ENCODE measurements around the gene OR6M1. TPM values are rescaled to one million over a fixed set of nuclear protein-coding genes. Genes with fewer than 3 reads are reported as not detected.

Gene OR6M1
- polyA plus RNA-seq, 1 experiment, result not detected

DNA sequence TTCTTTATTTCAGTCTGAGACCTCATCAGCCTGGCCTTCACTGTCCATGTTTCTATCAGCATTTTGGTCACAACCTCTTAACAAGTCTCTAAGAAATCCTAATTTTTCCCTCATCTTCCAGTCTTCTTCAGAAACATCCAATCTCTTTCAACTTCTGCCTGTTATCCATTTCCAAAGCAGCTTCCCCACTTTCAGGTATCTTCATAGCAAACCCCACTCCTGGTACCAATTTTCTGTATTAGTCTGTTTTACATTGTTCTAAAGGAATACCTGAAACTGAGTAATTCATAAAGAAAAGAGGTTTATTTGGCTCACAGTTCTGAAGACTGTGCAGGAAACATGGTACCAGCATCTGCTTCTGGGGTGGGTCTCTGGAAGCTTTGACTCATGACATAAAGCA, 43.7 kb downstream of the OR6M1 start:
- no peaks in the 10 kb centered on the region for H3K27me3 ChIP-seq (ENCODE audit: control insufficient read depth, insufficient read depth, low read length)
- CTCF ChIA-PET, result no interaction called here

DNA sequence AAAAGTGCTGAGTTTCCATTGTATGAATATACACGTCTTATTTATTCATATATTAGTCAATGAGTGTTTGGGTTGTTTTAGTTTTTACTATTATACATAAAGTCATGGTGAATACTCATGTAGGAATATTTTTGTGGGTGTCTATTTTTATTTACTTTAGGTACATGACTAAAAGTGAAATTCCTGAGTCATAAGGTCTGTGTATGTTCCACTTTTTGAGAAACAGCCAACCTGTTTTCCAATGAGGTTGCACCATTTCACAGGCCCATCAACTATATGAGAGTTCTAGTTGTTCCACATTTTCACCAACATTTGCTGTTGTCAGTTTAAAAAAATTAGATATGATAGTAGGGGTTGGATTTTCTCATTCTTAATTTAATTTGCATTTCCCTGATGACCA, 45.3 kb downstream of the OR6M1 start:
- no peaks in the 10 kb centered on the region for H3K27me3 ChIP-seq (ENCODE audit: control insufficient read depth, insufficient read depth, low read length)
- TF ChIP-seq, protein P1, sequence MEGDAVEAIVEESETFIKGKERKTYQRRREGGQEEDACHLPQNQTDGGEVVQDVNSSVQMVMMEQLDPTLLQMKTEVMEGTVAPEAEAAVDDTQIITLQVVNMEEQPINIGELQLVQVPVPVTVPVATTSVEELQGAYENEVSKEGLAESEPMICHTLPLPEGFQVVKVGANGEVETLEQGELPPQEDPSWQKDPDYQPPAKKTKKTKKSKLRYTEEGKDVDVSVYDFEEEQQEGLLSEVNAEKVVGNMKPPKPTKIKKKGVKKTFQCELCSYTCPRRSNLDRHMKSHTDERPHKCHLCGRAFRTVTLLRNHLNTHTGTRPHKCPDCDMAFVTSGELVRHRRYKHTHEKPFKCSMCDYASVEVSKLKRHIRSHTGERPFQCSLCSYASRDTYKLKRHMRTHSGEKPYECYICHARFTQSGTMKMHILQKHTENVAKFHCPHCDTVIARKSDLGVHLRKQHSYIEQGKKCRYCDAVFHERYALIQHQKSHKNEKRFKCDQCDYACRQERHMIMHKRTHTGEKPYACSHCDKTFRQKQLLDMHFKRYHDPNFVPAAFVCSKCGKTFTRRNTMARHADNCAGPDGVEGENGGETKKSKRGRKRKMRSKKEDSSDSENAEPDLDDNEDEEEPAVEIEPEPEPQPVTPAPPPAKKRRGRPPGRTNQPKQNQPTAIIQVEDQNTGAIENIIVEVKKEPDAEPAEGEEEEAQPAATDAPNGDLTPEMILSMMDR (IDR thresholded peaks at IDR 0.05; ENCODE audit: insufficient read depth, low read depth, low read length), result no peak
- POLR2A ChIA-PET, result no interaction called here
- CTCF ChIA-PET, result no interaction called here
- no peak overlapping the region for H3K4me3 ChIP-seq (ENCODE audit: low read depth, low read length)
- H3K36me3 ChIP-seq (ENCODE audit: control insufficient read depth, insufficient read depth, low read length), result no peaks in the 10 kb centered on the region
- DNase-seq (ENCODE audit: low read depth), result no peak

More for the DNA sequence above, 43.7 kb downstream of the OR6M1 start:
- POLR2A ChIA-PET, result no interaction called here
- Histone ChIP-seq H3K4me3 (ENCODE audit: low read depth, low read length) (no peak overlapping the region), H3K36me3 (ENCODE audit: control insufficient read depth, insufficient read depth, low read length) (no peaks in the 10 kb centered on the region)
- DNase-seq (ENCODE audit: low read depth), result no peak
- TF ChIP-seq, protein P1 (IDR thresholded peaks at IDR 0.05; ENCODE audit: insufficient read depth, low read depth, low read length), result no peak

- TF ChIP-seq, protein P1 (IDR thresholded peaks at IDR 0.05; ENCODE audit: insufficient read depth, low read depth, low read length), result no peak
- Histone ChIP-seq H3K27me3 (ENCODE audit: control insufficient read depth, insufficient read depth, low read length) (no peaks in the 10 kb centered on the region), H3K4me3 (ENCODE audit: low read depth, low read length) (no peak overlapping the region), H3K36me3 (ENCODE audit: control insufficient read depth, insufficient read depth, low read length) (no peaks in the 10 kb centered on the region)
- ChIA-PET POLR2A (no interaction called here), CTCF (no interaction called here)
- DNase-seq (ENCODE audit: low read depth), result no peak
Measured at GRCh38 chr11:123757976-123758375, 48.2 kb downstream of the OR6M1 start.

DNA sequence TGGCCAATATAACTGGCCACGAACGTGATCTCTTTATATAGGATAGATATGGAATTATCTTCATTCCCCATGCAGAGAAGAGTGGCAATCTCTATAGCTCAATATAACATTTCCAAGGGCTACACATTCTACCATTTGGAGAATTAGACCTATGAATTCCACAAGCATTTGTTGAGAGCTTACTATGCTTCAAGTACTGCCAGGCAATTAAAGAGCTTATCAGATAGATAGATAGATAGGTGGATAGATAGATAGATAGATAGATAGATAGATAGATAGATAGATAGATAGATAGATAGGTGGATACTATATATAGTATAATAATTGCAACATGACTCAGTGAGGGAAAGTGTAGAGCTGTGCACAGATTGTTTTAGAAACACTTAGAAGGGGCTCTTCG, 50.3 kb downstream of the OR6M1 start:
- TF ChIP-seq, protein P1 (IDR thresholded peaks at IDR 0.05; ENCODE audit: insufficient read depth, low read depth, low read length), result no peak
- H3K36me3 ChIP-seq (ENCODE audit: control insufficient read depth, insufficient read depth, low read length), result no peaks in the 10 kb centered on the region
- H3K27me3 ChIP-seq (ENCODE audit: control insufficient read depth, insufficient read depth, low read length), result no peaks in the 10 kb centered on the region
- POLR2A ChIA-PET, result no interaction called here
- no peak for DNase-seq (ENCODE audit: low read depth)
- H3K4me3 ChIP-seq (ENCODE audit: low read depth, low read length), result no peak overlapping the region
- CTCF ChIA-PET, result no interaction called here

Small RNA genes within 50 kb of the gene (small RNA-seq; reads per million reads assigned to genes)
- not detected for gene RNU1-21P (ENCODE audit: insufficient read length, low read depth, low replicate concordance)

Other genes starting within 250 kb of the OR6M1 start
- 0.16 and 0.18 TPM in 2 replicates for gene SCN3B, start 151.7 kb downstream of the OR6M1 start, polyA plus RNA-seq (2011; rRNA removed)
- gene ZNF202, start 64.7 kb downstream of the OR6M1 start, polyA plus RNA-seq (2011; rRNA removed), result 7.4 and 8.9 TPM in 2 replicates
- gene OR6X1, start 51.8 kb downstream of the OR6M1 start, polyA plus RNA-seq (2011; rRNA removed), result not detected in 2 replicates
- gene TMEM225, start 79.3 kb upstream of the OR6M1 start, polyA plus RNA-seq (2011; rRNA removed), result not detected in 2 replicates
- gene OR8D4, start 95.8 kb upstream of the OR6M1 start, polyA plus RNA-seq (2011; rRNA removed), result not detected in 2 replicates
- gene OR4D5, start 133.3 kb upstream of the OR6M1 start, polyA plus RNA-seq (2011; rRNA removed), result not detected in 2 replicates
- gene OR6T1, start 137.5 kb upstream of the OR6M1 start, polyA plus RNA-seq (2011; rRNA removed), result not detected in 2 replicates
- not detected in 2 replicates for gene OR10S1, start 171.4 kb upstream of the OR6M1 start, polyA plus RNA-seq (2011; rRNA removed)
- not detected in 2 replicates for gene OR10G6, start 188.8 kb upstream of the OR6M1 start, polyA plus RNA-seq (2011; rRNA removed)
- not detected in 2 replicates for gene OR10G4, start 206.6 kb upstream of the OR6M1 start, polyA plus RNA-seq (2011; rRNA removed)
- not detected in 2 replicates for gene OR10G9, start 216.7 kb upstream of the OR6M1 start, polyA plus RNA-seq (2011; rRNA removed)
- not detected in 2 replicates for gene OR10G8, start 220.4 kb upstream of the OR6M1 start, polyA plus RNA-seq (2011; rRNA removed)
- gene OR10G7, start 235.0 kb upstream of the OR6M1 start, polyA plus RNA-seq (2011; rRNA removed), result not detected in 2 replicates